ENCODE data around the gene RIN1.

DNA sequence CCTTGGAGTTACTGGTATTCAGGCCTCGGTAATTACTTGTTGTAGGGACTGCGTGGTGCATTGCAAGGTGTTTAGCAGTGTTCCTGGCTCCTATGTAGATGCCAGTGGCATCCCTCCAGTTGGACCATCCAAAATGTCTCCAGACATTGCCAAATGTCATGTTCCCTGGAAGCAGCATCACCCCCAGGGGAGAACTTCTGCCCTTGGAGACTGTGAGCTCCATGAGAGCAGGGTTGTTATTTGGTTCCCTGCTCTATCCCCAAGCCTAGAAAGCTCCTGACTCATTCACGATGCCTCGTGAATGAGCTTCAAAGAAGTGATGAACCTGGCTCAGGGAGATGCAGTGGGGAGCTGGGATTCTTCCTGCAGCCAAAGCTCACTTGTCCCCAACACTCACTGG, 14.6 kb downstream of the RIN1 start:
- no peak for TF ChIP-seq EZH2phosphoT487 (IDR thresholded peaks at IDR 0.05; ENCODE audit: low read depth, severe bottlenecking, unreplicated experiment)
- TF ChIP-seq, protein P1, sequence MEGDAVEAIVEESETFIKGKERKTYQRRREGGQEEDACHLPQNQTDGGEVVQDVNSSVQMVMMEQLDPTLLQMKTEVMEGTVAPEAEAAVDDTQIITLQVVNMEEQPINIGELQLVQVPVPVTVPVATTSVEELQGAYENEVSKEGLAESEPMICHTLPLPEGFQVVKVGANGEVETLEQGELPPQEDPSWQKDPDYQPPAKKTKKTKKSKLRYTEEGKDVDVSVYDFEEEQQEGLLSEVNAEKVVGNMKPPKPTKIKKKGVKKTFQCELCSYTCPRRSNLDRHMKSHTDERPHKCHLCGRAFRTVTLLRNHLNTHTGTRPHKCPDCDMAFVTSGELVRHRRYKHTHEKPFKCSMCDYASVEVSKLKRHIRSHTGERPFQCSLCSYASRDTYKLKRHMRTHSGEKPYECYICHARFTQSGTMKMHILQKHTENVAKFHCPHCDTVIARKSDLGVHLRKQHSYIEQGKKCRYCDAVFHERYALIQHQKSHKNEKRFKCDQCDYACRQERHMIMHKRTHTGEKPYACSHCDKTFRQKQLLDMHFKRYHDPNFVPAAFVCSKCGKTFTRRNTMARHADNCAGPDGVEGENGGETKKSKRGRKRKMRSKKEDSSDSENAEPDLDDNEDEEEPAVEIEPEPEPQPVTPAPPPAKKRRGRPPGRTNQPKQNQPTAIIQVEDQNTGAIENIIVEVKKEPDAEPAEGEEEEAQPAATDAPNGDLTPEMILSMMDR (IDR thresholded peaks at IDR 0.05; ENCODE audit: poor library complexity): no peak
- TF ChIP-seq EZH2 (IDR thresholded peaks at IDR 0.05; ENCODE audit: borderline replicate concordance): no peak

Measured in hepatocyte (in vitro differentiated cells).